K562 (cell line): ENCODE data around the gene NDUFV3. TPM values are rescaled to one million over a fixed set of nuclear protein-coding genes. Genes with fewer than 3 reads are reported as not detected.
A peak's percentile ranks its signal among the peaks of the same experiment; 100 is the strongest.

ENCODE experiments used
- CC2D1A ChIP-seq: fragments of 450-650 bp; IDR thresholded peaks from 2 replicates; pipeline ENCODE4 v1.6.1; 2017; ENCODE audit warnings: mild to moderate bottlenecking
- CREBBP ChIP-seq: IDR thresholded peaks from one replicate; pipeline ENCODE4 v1.6.1; 2012; ENCODE audit warnings: low read depth, mild to moderate bottlenecking, control low read depth, inconsistent platforms, low read length
- EP400 ChIP-seq: fragments of 450-650 bp; IDR thresholded peaks from 2 replicates; pipeline ENCODE4 v1.6.1; 2017; ENCODE audit warnings: antibody characterized with exemption, mild to moderate bottlenecking, moderate library complexity
- HCFC1 ChIP-seq: IDR thresholded peaks from 2 replicates; pipeline ENCODE4 v1.6.1; 2012; ENCODE audit warnings: low read depth, low read length, improper control_type of control experiment
- HNRNPK ChIP-seq: fragments of 200-400 bp; formaldehyde crosslinking; IDR thresholded peaks from one replicate; pipeline ENCODE4 v1.6.1; 2018; ENCODE audit warnings: mild to moderate bottlenecking, low read depth, low read length; ENCODE audit not compliant: poor library complexity, severe bottlenecking
- JUND ChIP-seq, 2 experiments: IDR thresholded peaks; 2 replicates in 1 of 2; 3 replicates in 1 of 2; pipeline ENCODE4 v1.6.1; 2011; ENCODE audit warnings: borderline replicate concordance in 2 of 2, low read depth in 2 of 2, low read length in 2 of 2, improper control_type of control experiment in 1 of 2, missing biosample characterization in 1 of 2, missing genetic modification characterization in 1 of 2, missing genetic modification reagents in 1 of 2
- KDM5B ChIP-seq: fragments of 200-600 bp; sonication (generic); IDR thresholded peaks from 2 replicates; pipeline ENCODE4 v1.6.1; 2012; ENCODE audit warnings: low read depth, mild to moderate bottlenecking, moderate library complexity, low read length, control low read depth, inconsistent platforms; ENCODE audit not compliant: insufficient replicate concordance
- KLF1 ChIP-seq: fragments of 450-650 bp; IDR thresholded peaks from 2 replicates; pipeline ENCODE4 v1.6.1; 2016; ENCODE audit warnings: missing genetic modification characterization, missing compliant biosample characterization
- PHF21A ChIP-seq: fragments of 450-650 bp; IDR thresholded peaks from 2 replicates; pipeline ENCODE4 v1.6.1; 2017; ENCODE audit warnings: low read depth, borderline replicate concordance
- RBM34 ChIP-seq: fragments of 200-400 bp; formaldehyde crosslinking; IDR thresholded peaks from 2 replicates; pipeline ENCODE4 v1.6.1; 2018; ENCODE audit warnings: low read length, borderline replicate concordance; ENCODE audit not compliant: insufficient read depth
- SAFB2 ChIP-seq: fragments of 200-400 bp; formaldehyde crosslinking; IDR thresholded peaks from 2 replicates; pipeline ENCODE4 v1.6.1; 2018; ENCODE audit warnings: borderline replicate concordance, low read length, low read depth, moderate library complexity; ENCODE audit not compliant: severe bottlenecking
- SREBF1 ChIP-seq: fragments of 150-350 bp; IDR thresholded peaks from 2 replicates; pipeline ENCODE4 v1.6.1; 2014; ENCODE audit warnings: antibody characterized with exemption, low read depth, low read length, borderline replicate concordance
- STAG1 ChIP-seq: sonication (generic); formaldehyde crosslinking; IDR thresholded peaks from 2 replicates; pipeline ENCODE4 v1.5.0; 2020; ENCODE audit warnings: missing genetic modification reagents, borderline replicate concordance
- TAF9B ChIP-seq: fragments of 450-650 bp; IDR thresholded peaks from 2 replicates; pipeline ENCODE4 v1.6.1; 2018; ENCODE audit warnings: mild to moderate bottlenecking; ENCODE audit not compliant: partially characterized antibody
- ZFP36 ChIP-seq: fragments of 150-350 bp; IDR thresholded peaks from 2 replicates; pipeline ENCODE4 v1.6.1; 2018; ENCODE audit warnings: low read length, low read depth; ENCODE audit not compliant: partially characterized antibody
- ZNF280B ChIP-seq: fragments of 250-450 bp; sonication (Bioruptor Pico); IDR thresholded peaks from 2 replicates; pipeline ENCODE4 v1.5.1; 2021; ENCODE audit warnings: mild to moderate bottlenecking
- ZNF57 ChIP-seq: fragments of 450-650 bp; formaldehyde crosslinking; IDR thresholded peaks from 2 replicates; pipeline ENCODE4 v1.4.0; 2020; ENCODE audit warnings: mild to moderate bottlenecking, moderate library complexity
- polyA plus RNA-seq, 8 experiments: library from polyadenylated mRNA; depleted of rRNA in 4 of 8; stranded (reverse) in 5 of 8; unstranded in 3 of 8; fragments of >200 nt; fragmentation: Nextera tagmentation in 2 of 8; fragmentation: Illumina TruSeq in 1 of 8; extraction: Ambion mirVana in 2 of 8; extraction: Trizol in 1 of 8; gene quantifications; 2 replicates each; pipeline versions ENCODE4 v1.2.1 to v1.2.3, GENCODE V29; 2011 to 2014; ENCODE audit warnings: inconsistent platforms in 1 of 8, missing spikeins in 1 of 8
- total RNA-seq, 7 experiments: library from RNA; depleted of rRNA in 6 of 7; stranded (reverse); fragments of >200 nt in 6 of 7; fragmentation: Illumina TruSeq in 2 of 7; extraction: Trizol in 2 of 7; gene quantifications; 2 replicates each; pipeline versions ENCODE4 v1.2.1 to v1.2.3, GENCODE V29; 2011 to 2021; ENCODE audit warnings: low replicate concordance in 1 of 7
- TF ChIP-seq, protein P1 (sequence below): sonication (generic); formaldehyde crosslinking; IDR thresholded peaks from 2 replicates; pipeline ENCODE4 v1.8.0; 2022; ENCODE audit warnings: mild to moderate bottlenecking, missing genetic modification reagents
- TF ChIP-seq, protein P2 (sequence below): fragments of 250-450 bp; sonication (Bioruptor Pico); IDR thresholded peaks from 2 replicates; pipeline ENCODE4 v1.4.0; 2020

NDUFV3 gene
- total and polyA plus RNA-seq, 9 of the 15 experiments (the other 6 are each of a cell fraction or from before 2014, with no cell fraction given) = 19.1 to 87.8 (median 74.3) TPM

DNA sequence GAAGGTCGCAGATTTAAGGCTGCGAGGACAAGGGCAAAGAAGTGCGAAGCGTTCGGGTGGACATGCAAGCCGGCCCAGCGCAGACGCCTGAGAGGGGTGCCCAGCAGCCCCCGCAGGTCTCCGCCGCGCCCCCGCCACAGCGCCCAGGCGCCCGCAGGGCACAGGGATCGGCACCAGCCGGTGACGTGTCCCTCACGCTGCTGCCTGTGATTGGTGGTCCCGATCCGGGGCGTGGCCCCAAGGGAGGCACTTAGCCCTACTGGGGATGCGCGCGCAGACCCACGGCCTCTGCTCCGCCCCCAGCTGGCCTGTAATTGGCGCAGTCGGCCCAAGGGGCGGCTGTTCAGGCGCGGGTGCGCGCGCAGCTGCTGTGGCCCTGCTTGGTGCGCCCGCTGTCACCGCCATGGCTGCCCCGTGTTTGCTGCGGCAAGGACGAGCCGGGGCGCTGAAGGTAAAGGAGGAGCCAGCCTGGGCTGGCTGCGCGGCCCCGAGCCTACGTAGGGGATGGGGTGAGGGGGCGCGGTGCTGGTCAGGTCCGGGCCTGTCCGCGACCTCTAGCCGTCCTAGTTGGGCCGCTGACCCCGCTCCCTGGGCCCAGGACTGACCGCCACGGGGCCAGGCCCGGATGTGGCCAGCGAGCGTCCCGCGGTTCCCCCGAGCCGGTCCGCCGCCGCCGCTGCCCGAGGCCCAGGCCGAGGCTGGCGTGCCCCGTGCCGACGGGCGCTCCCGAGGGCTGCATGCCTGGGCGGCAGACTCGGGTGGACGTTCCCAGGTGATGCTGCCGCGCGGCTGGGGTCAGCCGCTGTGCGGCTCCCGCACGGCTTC is at the start of gene NDUFV3 (continued):
- TF ChIP-seq JUND (IDR thresholded peaks at IDR 0.05; ENCODE audit: borderline replicate concordance, low read depth, low read length) = peak; percentile 70
- TF ChIP-seq JUND (tag; IDR thresholded peaks at IDR 0.05; ENCODE audit: borderline replicate concordance, low read depth, low read length) = no peak; the same call in 2 of the 3 replicates
- TF ChIP-seq SREBF1 = no peak
- TF ChIP-seq KDM5B = peak; percentile 97
- TF ChIP-seq PHF21A = 0 out of 2 replicates have a peak, but pooled peaks have one; percentile 31
- no peak for TF ChIP-seq HNRNPK
- TF ChIP-seq SAFB2 = no peak
- peak; percentile 43; the same call in 1 of the 2 replicates for TF ChIP-seq ZNF57 (CRISPR knock-in tag)
- TF ChIP-seq, protein P1, sequence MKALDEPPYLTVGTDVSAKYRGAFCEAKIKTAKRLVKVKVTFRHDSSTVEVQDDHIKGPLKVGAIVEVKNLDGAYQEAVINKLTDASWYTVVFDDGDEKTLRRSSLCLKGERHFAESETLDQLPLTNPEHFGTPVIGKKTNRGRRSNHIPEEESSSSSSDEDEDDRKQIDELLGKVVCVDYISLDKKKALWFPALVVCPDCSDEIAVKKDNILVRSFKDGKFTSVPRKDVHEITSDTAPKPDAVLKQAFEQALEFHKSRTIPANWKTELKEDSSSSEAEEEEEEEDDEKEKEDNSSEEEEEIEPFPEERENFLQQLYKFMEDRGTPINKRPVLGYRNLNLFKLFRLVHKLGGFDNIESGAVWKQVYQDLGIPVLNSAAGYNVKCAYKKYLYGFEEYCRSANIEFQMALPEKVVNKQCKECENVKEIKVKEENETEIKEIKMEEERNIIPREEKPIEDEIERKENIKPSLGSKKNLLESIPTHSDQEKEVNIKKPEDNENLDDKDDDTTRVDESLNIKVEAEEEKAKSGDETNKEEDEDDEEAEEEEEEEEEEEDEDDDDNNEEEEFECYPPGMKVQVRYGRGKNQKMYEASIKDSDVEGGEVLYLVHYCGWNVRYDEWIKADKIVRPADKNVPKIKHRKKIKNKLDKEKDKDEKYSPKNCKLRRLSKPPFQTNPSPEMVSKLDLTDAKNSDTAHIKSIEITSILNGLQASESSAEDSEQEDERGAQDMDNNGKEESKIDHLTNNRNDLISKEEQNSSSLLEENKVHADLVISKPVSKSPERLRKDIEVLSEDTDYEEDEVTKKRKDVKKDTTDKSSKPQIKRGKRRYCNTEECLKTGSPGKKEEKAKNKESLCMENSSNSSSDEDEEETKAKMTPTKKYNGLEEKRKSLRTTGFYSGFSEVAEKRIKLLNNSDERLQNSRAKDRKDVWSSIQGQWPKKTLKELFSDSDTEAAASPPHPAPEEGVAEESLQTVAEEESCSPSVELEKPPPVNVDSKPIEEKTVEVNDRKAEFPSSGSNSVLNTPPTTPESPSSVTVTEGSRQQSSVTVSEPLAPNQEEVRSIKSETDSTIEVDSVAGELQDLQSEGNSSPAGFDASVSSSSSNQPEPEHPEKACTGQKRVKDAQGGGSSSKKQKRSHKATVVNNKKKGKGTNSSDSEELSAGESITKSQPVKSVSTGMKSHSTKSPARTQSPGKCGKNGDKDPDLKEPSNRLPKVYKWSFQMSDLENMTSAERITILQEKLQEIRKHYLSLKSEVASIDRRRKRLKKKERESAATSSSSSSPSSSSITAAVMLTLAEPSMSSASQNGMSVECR (CRISPR knock-in tag) = peak; percentile 95; the same call in 1 of the 2 replicates
- TF ChIP-seq ZNF280B (CRISPR knock-in tag) = 0 out of 2 replicates have a peak, but pooled peaks have one; percentile 17
- peak; percentile 54 for TF ChIP-seq ZFP36
- TF ChIP-seq, protein P2, sequence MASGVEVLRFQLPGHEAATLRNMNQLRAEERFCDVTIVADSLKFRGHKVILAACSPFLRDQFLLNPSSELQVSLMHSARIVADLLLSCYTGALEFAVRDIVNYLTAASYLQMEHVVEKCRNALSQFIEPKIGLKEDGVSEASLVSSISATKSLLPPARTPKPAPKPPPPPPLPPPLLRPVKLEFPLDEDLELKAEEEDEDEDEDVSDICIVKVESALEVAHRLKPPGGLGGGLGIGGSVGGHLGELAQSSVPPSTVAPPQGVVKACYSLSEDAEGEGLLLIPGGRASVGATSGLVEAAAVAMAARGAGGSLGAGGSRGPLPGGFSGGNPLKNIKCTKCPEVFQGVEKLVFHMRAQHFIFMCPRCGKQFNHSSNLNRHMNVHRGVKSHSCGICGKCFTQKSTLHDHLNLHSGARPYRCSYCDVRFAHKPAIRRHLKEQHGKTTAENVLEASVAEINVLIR (CRISPR knock-in tag) = peak; percentile 88
- no peak for TF ChIP-seq CREBBP
- peak; percentile 99 for TF ChIP-seq RBM34
- peak; percentile 94 for TF ChIP-seq TAF9B
- 0 out of 2 replicates have a peak, but pooled peaks have one; percentile 45 for TF ChIP-seq STAG1 (CRISPR knock-in tag)
- TF ChIP-seq EP400 = peak; percentile 92
- TF ChIP-seq HCFC1 = peak; percentile 20
- no peak for TF ChIP-seq CC2D1A
- peak; percentile 52; the same call in 1 of the 2 replicates for TF ChIP-seq KLF1
